A549 (cell line): ENCODE data around the gene CTIF. TPM values are rescaled to one million over a fixed set of nuclear protein-coding genes. Genes with fewer than 3 reads are reported as not detected.

ENCODE experiments used
- ATAC-seq, 2 experiments: fragments of 200-7000 bp in 1 of 2; fragments of >200 bp in 1 of 2; cut with Nextera tagmentation in 1 of 2; cut with Tn5 transposase in 1 of 2; 3 replicates each; pipeline versions ENCODE4 v1.8.0 to v1.9.1; 2018 to 2020; ENCODE audit warnings: mild to moderate bottlenecking in 1 of 2, moderate library complexity in 1 of 2
- CTCF ChIA-PET: fragments of 300-600 bp; sonication (Branson Sonifier 250); formaldehyde crosslinking; extraction: SDS; loops from one replicate; lab custom pipeline; 2021; ENCODE audit warnings: antibody characterized with exemption, inconsistent platforms; lab: Yijun Ruan, JAX
- POLR2A ChIA-PET: fragments of 350-600 bp; formaldehyde crosslinking; extraction: SDS; loops from one replicate; lab custom pipeline; 2021; ENCODE audit warnings: antibody characterized with exemption, inconsistent platforms; lab: Yijun Ruan, JAX
- DNase-seq, 2 experiments: peaks; one replicate each; pipeline versions ENCODE4 v3.0.0 to v3.0.0-alpha.2; 2011 to 2016; ENCODE audit warnings: low read depth in 1 of 2, low spot score in 1 of 2
- FAIRE-seq: peaks from 2 replicates; lab custom pipeline; 2011; peaks lifted over from hg19 to GRCh38; lab: Jason Lieb, UNC
- H3K27ac ChIP-seq, 2 experiments: fragments of >200 bp; sonication (Bioruptor Twin); formaldehyde crosslinking; 3 replicates each; pipeline ENCODE4 v1.5.1; 2016 to 2017
- H3K4me1 ChIP-seq: fragments of >200 bp; sonication (Bioruptor Twin); formaldehyde crosslinking; 3 replicates; pipeline ENCODE4 v1.6.1; 2016
- H3K4me2 ChIP-seq: fragments of >200 bp; sonication (Bioruptor Twin); formaldehyde crosslinking; 3 replicates; pipeline ENCODE4 v1.6.1; 2016
- H3K4me3 ChIP-seq: fragments of >200 bp; sonication (Bioruptor Twin); formaldehyde crosslinking; 3 replicates; pipeline ENCODE4 v1.5.1; 2016
- H3K9me3 ChIP-seq: fragments of >200 bp; sonication (Bioruptor Twin); formaldehyde crosslinking; 3 replicates; pipeline ENCODE4 v1.6.1; 2016
- CBX2 ChIP-seq: fragments of 200-600 bp; sonication (generic); IDR thresholded peaks from 2 replicates; pipeline ENCODE4 v1.6.1; 2016; ENCODE audit warnings: low read depth, mild to moderate bottlenecking, borderline replicate concordance
- CHD4 ChIP-seq: fragments of 200-600 bp; sonication (generic); IDR thresholded peaks from 2 replicates; pipeline ENCODE4 v1.6.1; 2016; ENCODE audit warnings: antibody characterized with exemption, mild to moderate bottlenecking, borderline replicate concordance
- EHMT2 ChIP-seq: fragments of 200-600 bp; sonication (generic); IDR thresholded peaks from 2 replicates; pipeline ENCODE4 v1.6.1; 2016; ENCODE audit warnings: antibody characterized with exemption, low read depth, mild to moderate bottlenecking, moderate library complexity
- ELK1 ChIP-seq: fragments of 150-350 bp; IDR thresholded peaks from 2 replicates; pipeline ENCODE4 v1.6.1; 2014; ENCODE audit warnings: low read depth, mild to moderate bottlenecking, low read length
- ESRRA ChIP-seq: fragments of 150-350 bp; IDR thresholded peaks from 2 replicates; pipeline ENCODE4 v1.6.1; 2014; ENCODE audit warnings: mild to moderate bottlenecking, low read length, borderline replicate concordance
- FOSB ChIP-seq: fragments of 250-450 bp; sonication (Bioruptor Pico); IDR thresholded peaks from 2 replicates; pipeline ENCODE4 v1.5.0; 2020; ENCODE audit warnings: mild to moderate bottlenecking, moderate library complexity
- FOXS1 ChIP-seq: fragments of 250-450 bp; sonication (Bioruptor Pico); IDR thresholded peaks from 2 replicates; pipeline ENCODE4 v1.5.0; 2020; ENCODE audit warnings: mild to moderate bottlenecking, moderate library complexity
- HDAC2 ChIP-seq: fragments of 200-600 bp; sonication (generic); IDR thresholded peaks from 2 replicates; pipeline ENCODE4 v1.6.1; 2016
- HES2 ChIP-seq: fragments of >200 bp; sonication (Bioruptor Twin); formaldehyde crosslinking; IDR thresholded peaks from 2 replicates; pipeline ENCODE4 v1.6.1; 2016
- HOXA7 ChIP-seq: fragments of 250-450 bp; sonication (Bioruptor Pico); IDR thresholded peaks from 2 replicates; pipeline ENCODE4 v1.5.0; 2020; ENCODE audit warnings: mild to moderate bottlenecking, moderate library complexity
- HOXB5 ChIP-seq: fragments of 250-450 bp; sonication (Bioruptor Pico); IDR thresholded peaks from 2 replicates; pipeline ENCODE4 v1.5.0; 2020; ENCODE audit warnings: mild to moderate bottlenecking, moderate library complexity
- JUN ChIP-seq, 2 experiments: fragments of >200 bp; sonication (Bioruptor Twin); formaldehyde crosslinking; IDR thresholded peaks; 2 replicates in 1 of 2; 3 replicates in 1 of 2; pipeline ENCODE4 v1.6.1; 2016 to 2017
- KDM5A ChIP-seq: fragments of 200-600 bp; sonication (generic); IDR thresholded peaks from 2 replicates; pipeline ENCODE4 v1.6.1; 2016; ENCODE audit warnings: antibody characterized with exemption, mild to moderate bottlenecking
- MAFK ChIP-seq: fragments of 450-650 bp; IDR thresholded peaks from 2 replicates; pipeline ENCODE4 v1.6.1; 2014; ENCODE audit not compliant: partially characterized antibody
- MAX ChIP-seq: IDR thresholded peaks from 2 replicates; pipeline ENCODE4 v1.6.1; 2012
- NPAS2 ChIP-seq: fragments of 250-450 bp; sonication (Bioruptor Pico); IDR thresholded peaks from 2 replicates; pipeline ENCODE4 v1.8.0; 2022; ENCODE audit warnings: mild to moderate bottlenecking, moderate library complexity, borderline replicate concordance
- POLR2A ChIP-seq: IDR thresholded peaks from 2 replicates; pipeline ENCODE4 v1.6.1; 2012; ENCODE audit warnings: mild to moderate bottlenecking, low read length
- REST ChIP-seq: fragments of 200-600 bp; sonication (generic); IDR thresholded peaks from 2 replicates; pipeline ENCODE4 v1.6.1; 2016; ENCODE audit warnings: antibody characterized with exemption, mild to moderate bottlenecking, moderate library complexity
- RFX5 ChIP-seq: fragments of 450-650 bp; IDR thresholded peaks from 2 replicates; pipeline ENCODE4 v1.7.1; 2014; ENCODE audit warnings: antibody characterized with exemption, mild to moderate bottlenecking, moderate library complexity
- RNF2 ChIP-seq: fragments of 200-600 bp; sonication (generic); IDR thresholded peaks from 2 replicates; pipeline ENCODE4 v1.6.1; 2016; ENCODE audit warnings: low read depth, mild to moderate bottlenecking, antibody characterized with exemption, moderate library complexity, borderline replicate concordance
- ZNF302 ChIP-seq: fragments of 250-450 bp; sonication (Bioruptor Pico); IDR thresholded peaks from 2 replicates; pipeline ENCODE4 v1.9.0; 2021; ENCODE audit warnings: inconsistent platforms, mild to moderate bottlenecking, moderate library complexity
- ZSCAN20 ChIP-seq: fragments of 250-450 bp; sonication (Bioruptor Pico); IDR thresholded peaks from 2 replicates; pipeline ENCODE4 v1.8.0; 2022; ENCODE audit warnings: mild to moderate bottlenecking, moderate library complexity
- WGBS: methylation state at CpG from one replicate; pipeline ENCODE4 v1.1.6; 2017; ENCODE audit errors: missing lambda C conversion rate; 5-methylcytosine and 5-hydroxymethylcytosine counted together
- polyA plus RNA-seq, 4 experiments: library from polyadenylated mRNA; depleted of rRNA in 3 of 4; stranded (reverse); fragments of >200 nt; fragmentation: RNase III in 1 of 4; extraction: RNeasy Plus Mini Kit Qiagen cat#74134 plus additional on column Dnase treatment in 1 of 4; gene quantifications; 2 replicates in 3 of 4; 3 replicates in 1 of 4; pipeline ENCODE4 v1.2.3, GENCODE V29; 2011 to 2017
- TF ChIP-seq, protein P1 (sequence below): fragments of >200 bp; sonication (Bioruptor Twin); formaldehyde crosslinking; IDR thresholded peaks from 3 replicates; pipeline ENCODE4 v1.6.1; 2016
- TF ChIP-seq, protein P2 (sequence below): fragments of 250-450 bp; sonication (Bioruptor Pico); IDR thresholded peaks from 2 replicates; pipeline ENCODE4 v1.5.0; 2020; ENCODE audit warnings: low read depth, mild to moderate bottlenecking, moderate library complexity

The CTIF gene
- polyA plus RNA-seq, 2 of the 4 experiments (the other 2 are of a cell fraction), result 17.0 to 24.7 TPM

GRCh38 chr18:48600456-48601090 lies 61.7 kb downstream of the CTIF start:
- ChIA-PET CTCF (interaction anchor here (1.1 kb wide), 1 partner anchor 13 kb away, joined by 3 read pairs; no protein-coding TSS in a partner anchor), POLR2A (no interaction called here)
- Histone ChIP-seq H3K27ac (no peak overlapping the region), H3K4me2 (no peak overlapping the region), H3K4me3 (no peak overlapping the region), H3K9me3 (no peaks in the 10 kb centered on the region), H3K4me1 (peaks cover 5% of the 10 kb centered on the region; the same call in 1 of the 3 replicates)
- FAIRE-seq (no peak), DNase-seq (no peak), ATAC-seq (no peak)
- WGBS, result 91% methylated on average over 8 of the region's 8 CpGs
- TF ChIP-seq MAX, result no peak
- TF ChIP-seq REST, result no peak
- TF ChIP-seq JUN (IDR thresholded peaks at IDR 0.05), result no peak
- no peak for TF ChIP-seq KDM5A
- TF ChIP-seq, protein P1, sequence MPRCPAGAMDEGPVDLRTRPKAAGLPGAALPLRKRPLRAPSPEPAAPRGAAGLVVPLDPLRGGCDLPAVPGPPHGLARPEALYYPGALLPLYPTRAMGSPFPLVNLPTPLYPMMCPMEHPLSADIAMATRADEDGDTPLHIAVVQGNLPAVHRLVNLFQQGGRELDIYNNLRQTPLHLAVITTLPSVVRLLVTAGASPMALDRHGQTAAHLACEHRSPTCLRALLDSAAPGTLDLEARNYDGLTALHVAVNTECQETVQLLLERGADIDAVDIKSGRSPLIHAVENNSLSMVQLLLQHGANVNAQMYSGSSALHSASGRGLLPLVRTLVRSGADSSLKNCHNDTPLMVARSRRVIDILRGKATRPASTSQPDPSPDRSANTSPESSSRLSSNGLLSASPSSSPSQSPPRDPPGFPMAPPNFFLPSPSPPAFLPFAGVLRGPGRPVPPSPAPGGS, result no peak
- no peak for TF ChIP-seq FOSB
- no peak for TF ChIP-seq ZNF302
- no peak for TF ChIP-seq POLR2A
- TF ChIP-seq HOXA7, result no peak
- TF ChIP-seq HES2, result no peak
- no peak for TF ChIP-seq CHD4
- no peak for TF ChIP-seq HOXB5 (CRISPR knock-in tag)
- no peak for TF ChIP-seq HDAC2
- TF ChIP-seq ELK1, result no peak
- TF ChIP-seq RNF2, result no peak
- TF ChIP-seq, protein P2, sequence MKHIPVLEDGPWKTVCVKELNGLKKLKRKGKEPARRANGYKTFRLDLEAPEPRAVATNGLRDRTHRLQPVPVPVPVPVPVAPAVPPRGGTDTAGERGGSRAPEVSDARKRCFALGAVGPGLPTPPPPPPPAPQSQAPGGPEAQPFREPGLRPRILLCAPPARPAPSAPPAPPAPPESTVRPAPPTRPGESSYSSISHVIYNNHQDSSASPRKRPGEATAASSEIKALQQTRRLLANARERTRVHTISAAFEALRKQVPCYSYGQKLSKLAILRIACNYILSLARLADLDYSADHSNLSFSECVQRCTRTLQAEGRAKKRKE, result no peak
- TF ChIP-seq ESRRA, result no peak
- no peak for TF ChIP-seq ZSCAN20
- no peak for TF ChIP-seq FOXS1
- no peak for TF ChIP-seq MAFK

- FAIRE-seq, result no peak
- Histone ChIP-seq H3K9me3 (no peaks in the 10 kb centered on the region), H3K4me3 (no peak overlapping the region), H3K27ac (no peak overlapping the region), H3K4me2 (no peak overlapping the region), H3K4me1 (peaks cover 7% of the 10 kb centered on the region; the same call in 1 of the 3 replicates)
- no peak for ATAC-seq
- CTCF ChIA-PET, result interaction anchor here (1.1 kb wide), 1 partner anchor 13 kb away, joined by 3 read pairs; no protein-coding TSS in a partner anchor
- POLR2A ChIA-PET, result no interaction called here
- DNase-seq, result no peak
- WGBS, result 82% methylated on average over 4 of the region's 4 CpGs
- no peak for TF ChIP-seq EHMT2
- no peak for TF ChIP-seq CBX2
- TF ChIP-seq NPAS2 (CRISPR knock-in tag), result no peak
- no peak for TF ChIP-seq RFX5
- TF ChIP-seq, all 56 proteins: peak for 0
Observed at GRCh38 chr18:48601343-48601742, 62.5 kb downstream of the CTIF start.
